Stomach (tissue), 4 donors: ENCODE measurements around the gene RAMP1.

Experiments
- EP300 ChIP-seq: sonication (generic); formaldehyde crosslinking; IDR thresholded peaks from one replicate; pipeline ENCODE4 v1.6.1; 2017; ENCODE audit warnings: antibody characterized with exemption
- TF ChIP-seq, protein P1 (sequence below), 7 experiments: fragments of 450-650 bp in 4 of 7; fragments of 200-600 bp in 3 of 7; sonication (generic) in 3 of 7; IDR thresholded peaks; one replicate each; pipeline ENCODE4 v1.5.1; 2016 to 2019; ENCODE audit warnings: antibody characterized with exemption in 7 of 7, control low read depth in 2 of 7, mild to moderate bottlenecking in 1 of 7

DNA sequence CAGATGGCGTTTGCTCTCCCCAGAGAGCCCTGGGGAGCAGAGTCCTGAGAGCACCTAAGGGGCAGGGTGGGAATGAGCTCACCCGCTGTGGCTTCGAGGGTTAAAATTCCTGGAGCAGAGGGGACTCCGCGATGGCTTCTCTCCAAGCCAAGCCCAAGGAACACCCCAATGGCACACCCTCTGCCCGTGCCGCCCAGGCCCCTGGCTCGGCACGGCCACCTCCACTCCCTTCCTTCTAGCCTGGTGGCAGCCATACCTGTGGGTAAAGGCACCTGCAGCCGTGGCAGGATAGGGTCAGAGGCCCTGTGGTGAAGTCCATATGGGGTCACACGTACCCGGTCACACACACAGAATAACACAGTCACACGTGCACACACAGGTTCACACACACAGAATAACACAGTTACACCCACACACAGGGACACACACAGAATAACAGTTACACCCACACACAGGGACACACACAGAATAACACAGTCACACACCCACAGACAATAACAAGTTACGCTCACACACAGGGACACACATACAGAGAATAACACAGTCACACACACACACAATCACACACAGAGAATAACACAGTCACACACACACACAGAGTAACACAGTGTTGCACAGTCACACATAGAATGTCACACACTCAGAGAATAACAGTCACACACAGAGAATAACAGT, 50.5 kb downstream of the RAMP1 start:
- TF ChIP-seq, protein P1, sequence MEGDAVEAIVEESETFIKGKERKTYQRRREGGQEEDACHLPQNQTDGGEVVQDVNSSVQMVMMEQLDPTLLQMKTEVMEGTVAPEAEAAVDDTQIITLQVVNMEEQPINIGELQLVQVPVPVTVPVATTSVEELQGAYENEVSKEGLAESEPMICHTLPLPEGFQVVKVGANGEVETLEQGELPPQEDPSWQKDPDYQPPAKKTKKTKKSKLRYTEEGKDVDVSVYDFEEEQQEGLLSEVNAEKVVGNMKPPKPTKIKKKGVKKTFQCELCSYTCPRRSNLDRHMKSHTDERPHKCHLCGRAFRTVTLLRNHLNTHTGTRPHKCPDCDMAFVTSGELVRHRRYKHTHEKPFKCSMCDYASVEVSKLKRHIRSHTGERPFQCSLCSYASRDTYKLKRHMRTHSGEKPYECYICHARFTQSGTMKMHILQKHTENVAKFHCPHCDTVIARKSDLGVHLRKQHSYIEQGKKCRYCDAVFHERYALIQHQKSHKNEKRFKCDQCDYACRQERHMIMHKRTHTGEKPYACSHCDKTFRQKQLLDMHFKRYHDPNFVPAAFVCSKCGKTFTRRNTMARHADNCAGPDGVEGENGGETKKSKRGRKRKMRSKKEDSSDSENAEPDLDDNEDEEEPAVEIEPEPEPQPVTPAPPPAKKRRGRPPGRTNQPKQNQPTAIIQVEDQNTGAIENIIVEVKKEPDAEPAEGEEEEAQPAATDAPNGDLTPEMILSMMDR (IDR thresholded peaks at IDR 0.05), result no peak
- no peak for TF ChIP-seq EP300
